HEK293 (cell line): Measurements from ENCODE around the gene SLC7A10.

Experiments
- CTCF ChIA-PET: fragments of 350-600 bp; formaldehyde crosslinking; extraction: SDS; loops from one replicate; lab custom pipeline; 2021; ENCODE audit warnings: antibody characterized with exemption; lab: Yijun Ruan, JAX
- POLR2A ChIA-PET: fragments of 300-600 bp; formaldehyde crosslinking; extraction: SDS; loops from one replicate; lab custom pipeline; 2020; ENCODE audit warnings: antibody characterized with exemption, inconsistent platforms; lab: Yijun Ruan, JAX
- H3K27ac ChIP-seq: fragments of 200-500 bp; sonication (Bioruptor generic); 2 replicates; pipeline ENCODE4 v1.5.1; 2014; ENCODE audit warnings: low read depth, low read length, control low read depth, inconsistent platforms; ENCODE audit errors: extremely low read depth
- H3K36me3 ChIP-seq, 2 experiments: fragments of 200-500 bp in 1 of 2; sonication (Bioruptor generic) in 1 of 2; 1 replicate in 1 of 2; 2 replicates in 1 of 2; pipeline ENCODE4 v1.5.1; 2014 to 2017; ENCODE audit warnings: inconsistent platforms in 2 of 2, low read length in 2 of 2; ENCODE audit not compliant: control insufficient read depth in 2 of 2, insufficient read depth in 1 of 2
- H3K4me1 ChIP-seq: fragments of 200-500 bp; sonication (Bioruptor generic); 2 replicates; pipeline ENCODE4 v1.5.1; 2014; ENCODE audit warnings: mild to moderate bottlenecking, low read length, inconsistent platforms; ENCODE audit not compliant: control insufficient read depth, insufficient read depth
- H3K4me3 ChIP-seq: 2 replicates; pipeline ENCODE4 v1.5.1; 2011; ENCODE audit warnings: low read depth, mild to moderate bottlenecking, control low read depth, low read length, moderate library complexity
- H3K9me3 ChIP-seq: fragments of 200-500 bp; sonication (Bioruptor generic); 2 replicates; pipeline ENCODE4 v1.5.1; 2014; ENCODE audit warnings: low read depth, low read length, inconsistent platforms; ENCODE audit not compliant: control insufficient read depth, insufficient read depth
- GFI1B ChIP-seq: fragments of 450-650 bp; formaldehyde crosslinking; IDR thresholded peaks from 2 replicates; pipeline ENCODE4 v1.5.1; 2016; ENCODE audit warnings: missing biosample characterization, missing genetic modification characterization
- GLI4 ChIP-seq: fragments of 450-650 bp; formaldehyde crosslinking; IDR thresholded peaks from 2 replicates; pipeline ENCODE4 v1.5.1; 2016; ENCODE audit warnings: missing biosample characterization, missing genetic modification characterization
- MZF1 ChIP-seq: fragments of 450-650 bp; formaldehyde crosslinking; IDR thresholded peaks from 2 replicates; pipeline ENCODE4 v1.5.1; 2017; ENCODE audit warnings: missing biosample characterization, missing genetic modification characterization, borderline replicate concordance
- SP3 ChIP-seq: fragments of 450-650 bp; formaldehyde crosslinking; IDR thresholded peaks from 2 replicates; pipeline ENCODE4 v1.5.1; 2016; ENCODE audit warnings: missing biosample characterization, missing genetic modification characterization
- TRIM28 ChIP-seq: IDR thresholded peaks from 2 replicates; pipeline ENCODE4 v1.6.1; 2011; ENCODE audit warnings: low read length, control low read depth, borderline replicate concordance
- TSHZ1 ChIP-seq: fragments of 450-650 bp; formaldehyde crosslinking; IDR thresholded peaks from 2 replicates; pipeline ENCODE4 v1.5.1; 2016; ENCODE audit warnings: missing biosample characterization, missing genetic modification characterization, borderline replicate concordance
- ZBTB20 ChIP-seq: fragments of 450-650 bp; formaldehyde crosslinking; IDR thresholded peaks from 2 replicates; pipeline ENCODE4 v1.5.1; 2016; ENCODE audit warnings: missing biosample characterization, missing genetic modification characterization
- ZFP69B ChIP-seq: fragments of 450-650 bp; formaldehyde crosslinking; IDR thresholded peaks from 2 replicates; pipeline ENCODE4 v1.5.1; 2016; ENCODE audit warnings: missing biosample characterization, missing genetic modification characterization
- ZIC2 ChIP-seq: fragments of 450-650 bp; formaldehyde crosslinking; IDR thresholded peaks from 2 replicates; pipeline ENCODE4 v1.5.1; 2016; ENCODE audit warnings: missing biosample characterization, missing genetic modification characterization
- ZNF10 ChIP-seq: fragments of 450-650 bp; formaldehyde crosslinking; IDR thresholded peaks from 2 replicates; pipeline ENCODE4 v1.5.1; 2017; ENCODE audit warnings: missing biosample characterization, missing genetic modification characterization
- ZNF138 ChIP-seq: fragments of 450-650 bp; formaldehyde crosslinking; IDR thresholded peaks from 2 replicates; pipeline ENCODE4 v1.5.1; 2016; ENCODE audit warnings: missing biosample characterization, missing genetic modification characterization, borderline replicate concordance
- ZNF155 ChIP-seq: fragments of 450-650 bp; formaldehyde crosslinking; IDR thresholded peaks from 2 replicates; pipeline ENCODE4 v1.5.1; 2016; ENCODE audit warnings: missing biosample characterization, missing genetic modification characterization
- ZNF426 ChIP-seq: fragments of 450-650 bp; formaldehyde crosslinking; IDR thresholded peaks from 2 replicates; pipeline ENCODE4 v1.5.1; 2017; ENCODE audit warnings: missing biosample characterization, missing genetic modification characterization, mild to moderate bottlenecking, inconsistent platforms, moderate library complexity
- ZNF501 ChIP-seq: fragments of 450-650 bp; formaldehyde crosslinking; IDR thresholded peaks from 2 replicates; pipeline ENCODE4 v1.5.1; 2016; ENCODE audit warnings: missing biosample characterization, missing genetic modification characterization
- ZNF548 ChIP-seq: fragments of 450-650 bp; formaldehyde crosslinking; IDR thresholded peaks from 2 replicates; pipeline ENCODE4 v1.5.1; 2016; ENCODE audit warnings: missing biosample characterization, missing genetic modification characterization
- ZNF610 ChIP-seq: fragments of 450-650 bp; formaldehyde crosslinking; IDR thresholded peaks from 2 replicates; pipeline ENCODE4 v1.5.1; 2016; ENCODE audit warnings: missing biosample characterization, missing genetic modification characterization, borderline replicate concordance
- ZNF660 ChIP-seq: fragments of 450-650 bp; IDR thresholded peaks from 2 replicates; pipeline ENCODE4 v1.5.1; 2018; ENCODE audit warnings: missing biosample characterization, mild to moderate bottlenecking, missing genetic modification characterization
- ZNF776 ChIP-seq: fragments of 450-650 bp; formaldehyde crosslinking; IDR thresholded peaks from 2 replicates; pipeline ENCODE4 v1.5.0; 2017; ENCODE audit warnings: missing biosample characterization, missing genetic modification characterization, borderline replicate concordance
- TF ChIP-seq, protein P1 (sequence below): fragments of 450-650 bp; formaldehyde crosslinking; IDR thresholded peaks from 2 replicates; pipeline ENCODE4 v1.5.1; 2017; ENCODE audit warnings: missing biosample characterization, mild to moderate bottlenecking, missing genetic modification characterization, moderate library complexity
- TF ChIP-seq, protein P2 (sequence below): fragments of 450-650 bp; formaldehyde crosslinking; IDR thresholded peaks from 2 replicates; pipeline ENCODE4 v1.5.1; 2016; ENCODE audit warnings: missing biosample characterization, missing genetic modification characterization
- TF ChIP-seq, protein P3 (sequence below): fragments of 450-650 bp; formaldehyde crosslinking; IDR thresholded peaks from 2 replicates; pipeline ENCODE4 v1.5.1; 2016; ENCODE audit warnings: missing biosample characterization, missing genetic modification characterization

Gene SLC7A10

DNA sequence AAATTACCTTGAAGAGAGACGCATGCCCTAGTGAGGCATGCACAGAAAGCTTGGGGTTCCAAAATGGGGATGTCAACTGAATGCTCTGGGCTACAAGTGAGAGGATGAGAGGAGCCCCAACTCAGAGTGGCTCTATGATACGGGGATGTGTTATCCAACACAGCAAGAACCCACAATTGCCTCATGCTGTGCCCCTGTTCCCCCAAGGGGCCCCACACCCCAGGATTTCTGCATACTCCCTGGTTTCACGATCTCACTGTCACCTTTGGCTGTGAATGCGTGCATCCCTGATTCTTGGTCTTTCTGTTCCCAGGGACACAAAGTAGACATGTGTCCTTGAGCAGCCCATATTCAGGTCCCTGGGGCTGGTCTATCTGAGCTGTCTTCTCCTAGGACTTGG lies 64.4 kb downstream of the SLC7A10 start:
- Histone ChIP-seq H3K4me3 (no peak overlapping the region), H3K9me3 (no peaks in the 10 kb centered on the region), H3K4me1 (peaks cover 9% of the 10 kb centered on the region), H3K36me3 (no peaks in the 10 kb centered on the region; a peak in 1 of 3 replicates), H3K27ac (peak overlapping the region; percentile 31; the same call in 1 of the 2 replicates)
- ChIA-PET CTCF (interaction anchor here (0.7 to 8.8 kb wide), 8 partner anchors 9 to 75 kb away, joined by 3 to 92 read pairs (median 6); no protein-coding TSS in a partner anchor), POLR2A (interaction anchor here (1.0 to 2.8 kb wide), 2 partner anchors 15 to 17 kb away, joined by 4 to 37 read pairs; no protein-coding TSS in a partner anchor)
- TF ChIP-seq SP3 (tag by site-specific recombination) (no peak), ZIC2 (0 out of 2 replicates have a peak, but pooled peaks have one; percentile 17)

DNA sequence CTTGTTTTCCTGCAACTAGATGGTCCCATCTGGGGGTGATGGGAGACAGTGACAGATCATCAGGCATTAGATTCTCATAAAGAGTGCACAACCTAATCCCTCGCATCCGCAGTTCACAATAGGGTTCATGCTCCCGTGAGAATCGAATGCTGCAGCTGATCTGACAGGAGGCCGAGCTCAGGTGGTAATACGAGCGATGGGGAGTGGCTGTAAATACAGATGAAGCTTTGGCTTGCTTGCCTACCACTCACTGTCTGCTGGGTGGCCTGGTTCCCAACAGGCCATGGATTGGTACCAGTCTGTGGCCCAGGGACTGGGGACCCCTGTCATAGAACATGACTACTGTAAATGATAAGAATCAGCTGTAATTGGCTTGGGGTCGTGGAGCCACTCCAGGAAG lies 65.8 kb downstream of the SLC7A10 start:
- 0 out of 2 replicates have a peak overlapping the region, but pooled peaks have one; percentile 11 for H3K27ac ChIP-seq
- TF ChIP-seq ZNF610 (tag by site-specific recombination) (peak; percentile 100), TRIM28 (no peak)
- H3K4me1 ChIP-seq: peaks cover 9% of the 10 kb centered on the region
- H3K9me3 ChIP-seq: no peaks in the 10 kb centered on the region
- no peak overlapping the region for H3K4me3 ChIP-seq
- ChIA-PET CTCF (interaction anchor here (0.9 to 8.8 kb wide), 7 partner anchors 10 to 34 kb away, joined by 3 to 92 read pairs (median 5); no protein-coding TSS in a partner anchor), POLR2A (no interaction called here)
- H3K36me3 ChIP-seq: no peaks in the 10 kb centered on the region; a peak in 1 of 3 replicates

- Histone ChIP-seq H3K4me3 (no peak overlapping the region), H3K36me3 (no peaks in the 10 kb centered on the region; a peak in 1 of 3 replicates), H3K27ac (no peak overlapping the region), H3K4me1 (peaks cover 9% of the 10 kb centered on the region), H3K9me3 (no peaks in the 10 kb centered on the region)
- CTCF ChIA-PET: interaction anchor here (0.6 to 8.8 kb wide), 8 partner anchors 11 to 76 kb away, joined by 3 to 92 read pairs (median 4); no protein-coding TSS in a partner anchor
- POLR2A ChIA-PET: no interaction called here
- no peak for TF ChIP-seq GLI4 (tag by site-specific recombination)
- peak; percentile 100 for TF ChIP-seq ZNF426 (tag by site-specific recombination)
- TF ChIP-seq, protein P1, sequence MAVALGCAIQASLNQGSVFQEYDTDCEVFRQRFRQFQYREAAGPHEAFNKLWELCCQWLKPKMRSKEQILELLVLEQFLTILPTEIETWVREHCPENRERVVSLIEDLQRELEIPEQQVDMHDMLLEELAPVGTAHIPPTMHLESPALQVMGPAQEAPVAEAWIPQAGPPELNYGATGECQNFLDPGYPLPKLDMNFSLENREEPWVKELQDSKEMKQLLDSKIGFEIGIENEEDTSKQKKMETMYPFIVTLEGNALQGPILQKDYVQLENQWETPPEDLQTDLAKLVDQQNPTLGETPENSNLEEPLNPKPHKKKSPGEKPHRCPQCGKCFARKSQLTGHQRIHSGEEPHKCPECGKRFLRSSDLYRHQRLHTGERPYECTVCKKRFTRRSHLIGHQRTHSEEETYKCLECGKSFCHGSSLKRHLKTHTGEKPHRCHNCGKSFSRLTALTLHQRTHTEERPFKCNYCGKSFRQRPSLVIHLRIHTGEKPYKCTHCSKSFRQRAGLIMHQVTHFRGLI (tag by site-specific recombination): peak; percentile 18; the same call in 1 of the 2 replicates
- TF ChIP-seq ZNF501 (tag by site-specific recombination): peak; percentile 92
- peak; percentile 33; the same call in 1 of the 2 replicates for TF ChIP-seq ZNF10 (tag by site-specific recombination)
- TF ChIP-seq, protein P2, sequence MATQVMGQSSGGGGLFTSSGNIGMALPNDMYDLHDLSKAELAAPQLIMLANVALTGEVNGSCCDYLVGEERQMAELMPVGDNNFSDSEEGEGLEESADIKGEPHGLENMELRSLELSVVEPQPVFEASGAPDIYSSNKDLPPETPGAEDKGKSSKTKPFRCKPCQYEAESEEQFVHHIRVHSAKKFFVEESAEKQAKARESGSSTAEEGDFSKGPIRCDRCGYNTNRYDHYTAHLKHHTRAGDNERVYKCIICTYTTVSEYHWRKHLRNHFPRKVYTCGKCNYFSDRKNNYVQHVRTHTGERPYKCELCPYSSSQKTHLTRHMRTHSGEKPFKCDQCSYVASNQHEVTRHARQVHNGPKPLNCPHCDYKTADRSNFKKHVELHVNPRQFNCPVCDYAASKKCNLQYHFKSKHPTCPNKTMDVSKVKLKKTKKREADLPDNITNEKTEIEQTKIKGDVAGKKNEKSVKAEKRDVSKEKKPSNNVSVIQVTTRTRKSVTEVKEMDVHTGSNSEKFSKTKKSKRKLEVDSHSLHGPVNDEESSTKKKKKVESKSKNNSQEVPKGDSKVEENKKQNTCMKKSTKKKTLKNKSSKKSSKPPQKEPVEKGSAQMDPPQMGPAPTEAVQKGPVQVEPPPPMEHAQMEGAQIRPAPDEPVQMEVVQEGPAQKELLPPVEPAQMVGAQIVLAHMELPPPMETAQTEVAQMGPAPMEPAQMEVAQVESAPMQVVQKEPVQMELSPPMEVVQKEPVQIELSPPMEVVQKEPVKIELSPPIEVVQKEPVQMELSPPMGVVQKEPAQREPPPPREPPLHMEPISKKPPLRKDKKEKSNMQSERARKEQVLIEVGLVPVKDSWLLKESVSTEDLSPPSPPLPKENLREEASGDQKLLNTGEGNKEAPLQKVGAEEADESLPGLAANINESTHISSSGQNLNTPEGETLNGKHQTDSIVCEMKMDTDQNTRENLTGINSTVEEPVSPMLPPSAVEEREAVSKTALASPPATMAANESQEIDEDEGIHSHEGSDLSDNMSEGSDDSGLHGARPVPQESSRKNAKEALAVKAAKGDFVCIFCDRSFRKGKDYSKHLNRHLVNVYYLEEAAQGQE: peak; percentile 91
- TF ChIP-seq TSHZ1 (tag by site-specific recombination): peak; percentile 79; the same call in 1 of the 2 replicates
- TF ChIP-seq, protein P3, sequence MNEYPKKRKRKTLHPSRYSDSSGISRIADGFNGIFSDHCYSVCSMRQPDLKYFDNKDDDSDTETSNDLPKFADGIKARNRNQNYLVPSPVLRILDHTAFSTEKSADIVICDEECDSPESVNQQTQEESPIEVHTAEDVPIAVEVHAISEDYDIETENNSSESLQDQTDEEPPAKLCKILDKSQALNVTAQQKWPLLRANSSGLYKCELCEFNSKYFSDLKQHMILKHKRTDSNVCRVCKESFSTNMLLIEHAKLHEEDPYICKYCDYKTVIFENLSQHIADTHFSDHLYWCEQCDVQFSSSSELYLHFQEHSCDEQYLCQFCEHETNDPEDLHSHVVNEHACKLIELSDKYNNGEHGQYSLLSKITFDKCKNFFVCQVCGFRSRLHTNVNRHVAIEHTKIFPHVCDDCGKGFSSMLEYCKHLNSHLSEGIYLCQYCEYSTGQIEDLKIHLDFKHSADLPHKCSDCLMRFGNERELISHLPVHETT (tag by site-specific recombination): peak; percentile 89
- peak; percentile 98 for TF ChIP-seq ZNF138 (tag by site-specific recombination)
- no peak for TF ChIP-seq ZBTB20 (tag by site-specific recombination)
- TF ChIP-seq SP3 (tag by site-specific recombination): peak; percentile 55; the same call in 1 of the 2 replicates
- 0 out of 2 replicates have a peak, but pooled peaks have one; percentile 38 for TF ChIP-seq ZNF155 (tag by site-specific recombination)
- TF ChIP-seq ZNF776 (tag by site-specific recombination): no peak
- no peak for TF ChIP-seq ZNF660 (tag by site-specific recombination)
- no peak for TF ChIP-seq ZFP69B (tag by site-specific recombination)
- TF ChIP-seq MZF1 (tag by site-specific recombination): peak; percentile 87; the same call in 1 of the 2 replicates
- no peak for TF ChIP-seq ZNF548 (tag by site-specific recombination)
- peak; percentile 82 for TF ChIP-seq GFI1B
Measured at GRCh38 chr19:33159149-33159548, 66.5 kb downstream of the SLC7A10 start.
